K562 (cell line): ENCODE results near the gene BZW1. TPM values are rescaled to one million over a fixed set of nuclear protein-coding genes. Genes with fewer than 3 reads are reported as not detected.

Source experiments
- ATAC-seq: fragments of 200-7000 bp; cut with Tn5 transposase; 3 replicates; pipeline ENCODE4 v1.9.1; 2020; ENCODE audit warnings: moderate library complexity
- BruUV-seq: library from RNA; stranded (reverse); fragments of 400-500 nt; replicated peaks from 2 replicates; lab custom pipeline; 2021; lab: Mats Ljungman, UMichigan
- CTCF ChIA-PET: fragments of 300-600 bp; formaldehyde crosslinking; extraction: SDS; loops from one replicate; lab custom pipeline; 2021; ENCODE audit warnings: low intra/inter-chr PET ratio; lab: Yijun Ruan, JAX
- POLR2A ChIA-PET: fragments of 300-600, 350-650 bp; sonication (Branson Sonifier 250); formaldehyde crosslinking; extraction: SDS; loops from one replicate; lab custom pipeline; 2021; ENCODE audit warnings: antibody characterized with exemption, inconsistent platforms; lab: Yijun Ruan, JAX
- DNase-seq, 4 experiments: peaks; one replicate each; pipeline versions ENCODE4 v3.0.0 to v3.0.0-alpha.2; 2011 to 2018; ENCODE audit warnings: low spot score in 3 of 4, mixed read lengths in 3 of 4; ENCODE audit errors: extremely low read depth in 1 of 4
- FAIRE-seq: peaks from 2 replicates; lab custom pipeline; 2011; peaks lifted over from hg19 to GRCh38; lab: Jason Lieb, UNC
- H2AFZ ChIP-seq: 2 replicates; pipeline ENCODE4 v1.6.0; 2011; ENCODE audit warnings: low read depth, low read length, control low read depth, inconsistent platforms
- H3K27ac ChIP-seq: fragments of 200-600 bp; 3 replicates; pipeline ENCODE4 v1.8.0; 2011; ENCODE audit warnings: low read depth, mild to moderate bottlenecking, control low read depth, inconsistent platforms, low read length, moderate library complexity, mixed read lengths; ENCODE audit errors: extremely low read depth
- H3K27me3 ChIP-seq, 2 experiments: fragments of 300-600 bp in 1 of 2; 2 replicates in 1 of 2; 3 replicates in 1 of 2; pipeline versions ENCODE4 v1.6.0 to v1.8.0; 2011; ENCODE audit warnings: inconsistent platforms in 2 of 2, low read length in 2 of 2, mild to moderate bottlenecking in 1 of 2, mixed read lengths in 1 of 2, moderate library complexity in 1 of 2; ENCODE audit not compliant: control insufficient read depth in 2 of 2, insufficient read depth in 2 of 2
- H3K36me3 ChIP-seq: fragments of 300-600 bp; 3 replicates; pipeline ENCODE4 v1.8.0; 2011; ENCODE audit warnings: mild to moderate bottlenecking, low read length, inconsistent platforms; ENCODE audit not compliant: control insufficient read depth, insufficient read depth
- H3K4me1 ChIP-seq, 2 experiments: fragments of 200-600 bp in 1 of 2; replicated peaks in 1 of 2; 2 replicates in 1 of 2; 3 replicates in 1 of 2; pipeline versions ENCODE4 v1.5.1 to v1.8.0; 2011; ENCODE audit warnings: inconsistent platforms in 2 of 2, low read length in 2 of 2, mild to moderate bottlenecking in 1 of 2, mixed read lengths in 1 of 2, moderate library complexity in 1 of 2; ENCODE audit not compliant: control insufficient read depth in 2 of 2, insufficient read depth in 2 of 2
- H3K4me2 ChIP-seq: 2 replicates; pipeline ENCODE4 v1.6.1; 2011; ENCODE audit warnings: low read length, control low read depth, inconsistent platforms, mixed read lengths; ENCODE audit not compliant: insufficient read depth
- H3K4me3 ChIP-seq: fragments of 200-600 bp; sonication (generic), shearing (Covaris generic); 2 replicates; pipeline ENCODE4 v1.5.1; 2016; ENCODE audit warnings: control low read depth, inconsistent platforms
- H3K79me2 ChIP-seq: fragments of 200-600 bp; 3 replicates; pipeline ENCODE4 v1.8.0; 2011; ENCODE audit warnings: low read length, inconsistent platforms; ENCODE audit not compliant: control insufficient read depth, insufficient read depth
- H3K9ac ChIP-seq, 2 experiments: 2 replicates each; pipeline versions ENCODE4 v1.6.0 to v1.6.1; 2011; ENCODE audit warnings: low read depth in 2 of 2, low read length in 2 of 2, control low read depth in 1 of 2, inconsistent platforms in 1 of 2, mild to moderate bottlenecking in 1 of 2, mixed read lengths in 1 of 2; ENCODE audit not compliant: insufficient read depth in 1 of 2
- H3K9me1 ChIP-seq: one replicate; pipeline ENCODE4 v1.6.0; 2011; ENCODE audit warnings: inconsistent platforms, mild to moderate bottlenecking, low read length, moderate library complexity; ENCODE audit not compliant: control insufficient read depth, insufficient read depth
- H3K9me3 ChIP-seq: replicated peaks from 2 replicates; pipeline ENCODE4 v1.5.1; 2011; ENCODE audit warnings: low read depth, low read length, inconsistent platforms; ENCODE audit not compliant: control insufficient read depth, insufficient read depth
- H4K20me1 ChIP-seq: replicated peaks from 2 replicates; pipeline ENCODE4 v1.6.1; 2011; ENCODE audit warnings: low read length, inconsistent platforms, mixed read lengths; ENCODE audit not compliant: control insufficient read depth, insufficient read depth
- ARID1B ChIP-seq: fragments of 450-650 bp; IDR thresholded peaks from 2 replicates; pipeline ENCODE4 v1.6.1; 2016; ENCODE audit warnings: antibody characterized with exemption, mild to moderate bottlenecking, inconsistent platforms
- ARNT ChIP-seq, 2 experiments: fragments of 450-650 bp; IDR thresholded peaks; 2 replicates each; pipeline ENCODE4 v1.6.1; 2016; ENCODE audit warnings: mild to moderate bottlenecking in 1 of 2
- BHLHE40 ChIP-seq: IDR thresholded peaks from 2 replicates; pipeline ENCODE4 v1.6.1; 2011; ENCODE audit warnings: low read length, improper control_type of control experiment
- CBX8 ChIP-seq: fragments of 200-600 bp; sonication (generic); IDR thresholded peaks from 2 replicates; pipeline ENCODE4 v1.6.1; 2012; ENCODE audit warnings: borderline replicate concordance, mixed run types, low read depth, mild to moderate bottlenecking, moderate library complexity, mixed read lengths, low read length, control low read depth, inconsistent platforms; ENCODE audit not compliant: poor library complexity, severe bottlenecking; ENCODE audit errors: extremely low read depth
- E2F6 ChIP-seq, 2 experiments: IDR thresholded peaks; 2 replicates each; pipeline ENCODE4 v1.6.1; 2011; ENCODE audit warnings: borderline replicate concordance in 1 of 2, control low read depth in 1 of 2, low read depth in 1 of 2, low read length in 1 of 2, mild to moderate bottlenecking in 1 of 2, mixed read lengths in 1 of 2, moderate library complexity in 1 of 2; ENCODE audit not compliant: insufficient read depth in 1 of 2, insufficient read length in 1 of 2, poor library complexity in 1 of 2, severe bottlenecking in 1 of 2; ENCODE audit errors: extremely low read depth in 1 of 2
- FOXJ3 ChIP-seq: sonication (generic); formaldehyde crosslinking; IDR thresholded peaks from 2 replicates; pipeline ENCODE4 v1.4.0; 2020; ENCODE audit warnings: mild to moderate bottlenecking, missing genetic modification reagents
- NCOA2 ChIP-seq, 2 experiments: fragments of 450-650 bp; IDR thresholded peaks; 2 replicates each; pipeline ENCODE4 v1.6.1; 2018; ENCODE audit warnings: mild to moderate bottlenecking in 2 of 2, moderate library complexity in 1 of 2; ENCODE audit not compliant: partially characterized antibody in 2 of 2
- NRF1 ChIP-seq, 2 experiments: fragments of 450-650 bp; IDR thresholded peaks in 1 of 2; conservative IDR thresholded peaks in 1 of 2; 2 replicates each; pipeline ENCODE4 v1.6.1; 2014; ENCODE audit warnings: mild to moderate bottlenecking in 2 of 2
- PURB ChIP-seq: sonication (generic); formaldehyde crosslinking; IDR thresholded peaks from 2 replicates; pipeline ENCODE4 v1.9.0; 2021; ENCODE audit warnings: low read depth, mild to moderate bottlenecking, missing genetic modification reagents
- SPI1 ChIP-seq: IDR thresholded peaks from 2 replicates; pipeline ENCODE4 v1.6.1; 2011; ENCODE audit warnings: low read depth, low read length, control low read depth, borderline replicate concordance
- TEAD1 ChIP-seq, 2 experiments: fragments of 450-650 bp in 1 of 2; sonication (generic) in 1 of 2; formaldehyde crosslinking; IDR thresholded peaks; 2 replicates each; pipeline versions ENCODE4 v1.4.0 to v1.8.0; 2020 to 2022; ENCODE audit warnings: mild to moderate bottlenecking in 2 of 2, missing genetic modification reagents in 1 of 2
- ZBTB9 ChIP-seq: fragments of 450-650 bp; formaldehyde crosslinking; IDR thresholded peaks from 2 replicates; pipeline ENCODE4 v1.4.0; 2020; ENCODE audit warnings: mild to moderate bottlenecking, moderate library complexity
- ZNF224 ChIP-seq: sonication (generic); formaldehyde crosslinking; IDR thresholded peaks from 2 replicates; pipeline ENCODE4 v1.8.0; 2022; ENCODE audit warnings: mild to moderate bottlenecking, missing genetic modification reagents
- ZNF23 ChIP-seq: fragments of 250-450 bp; sonication (Bioruptor Pico); IDR thresholded peaks from 2 replicates; pipeline ENCODE4 v1.4.0; 2020; ENCODE audit warnings: mild to moderate bottlenecking
- ZNF668 ChIP-seq: fragments of 250-450 bp; sonication (Bioruptor Pico); IDR thresholded peaks from 2 replicates; pipeline ENCODE4 v1.8.0; 2022; ENCODE audit warnings: mild to moderate bottlenecking, inconsistent platforms
- ZNF77 ChIP-seq: fragments of 250-450 bp; sonication (Bioruptor Pico); IDR thresholded peaks from 2 replicates; pipeline ENCODE4 v1.5.0; 2020
- WGBS: fragments of 100-300 bp; shearing (Covaris generic); methylation state at CpG from one replicate; pipeline ENCODE4 v1.1.6; 2016; ENCODE audit warnings: low coverage, mixed read lengths; ENCODE audit not compliant: insufficient coverage; ENCODE audit errors: missing lambda C conversion rate; 5-methylcytosine and 5-hydroxymethylcytosine counted together
- in situ Hi-C: fragments of 300-500 bp; cut with MboI; formaldehyde crosslinking; loops from 4 replicates; pipeline ENCODE4 v1.15.0; 2018; ENCODE audit warnings: inconsistent platforms, mixed read lengths
- intact Hi-C: fragments of 100-400 bp; cut with micrococcal nuclease; formaldehyde crosslinking; loops from 2 replicates; pipeline ENCODE4 v1.14.2; 2022
- polyA plus RNA-seq, 8 experiments: library from polyadenylated mRNA; depleted of rRNA in 4 of 8; stranded (reverse) in 5 of 8; unstranded in 3 of 8; fragments of >200 nt; fragmentation: Nextera tagmentation in 2 of 8; fragmentation: Illumina TruSeq in 1 of 8; extraction: Ambion mirVana in 2 of 8; extraction: Trizol in 1 of 8; gene quantifications; 2 replicates each; pipeline versions ENCODE4 v1.2.1 to v1.2.3, GENCODE V29; 2011 to 2014; ENCODE audit warnings: inconsistent platforms in 1 of 8, missing spikeins in 1 of 8
- total RNA-seq, 7 experiments: library from RNA; depleted of rRNA in 6 of 7; stranded (reverse); fragments of >200 nt in 6 of 7; fragmentation: Illumina TruSeq in 2 of 7; extraction: Trizol in 2 of 7; gene quantifications; 2 replicates each; pipeline versions ENCODE4 v1.2.1 to v1.2.3, GENCODE V29; 2011 to 2021; ENCODE audit warnings: low replicate concordance in 1 of 7

Gene BZW1
- total and polyA plus RNA-seq, 9 of the 15 experiments (the other 6 are each of a cell fraction or from before 2014, with no cell fraction given), result 110 to 244 (median 198) TPM

GRCh38 chr2:200810252-200810997 lies 1.3 kb upstream of the BZW1 start (continued):
- TF ChIP-seq E2F6 (IDR thresholded peaks at IDR 0.05; ENCODE audit: borderline replicate concordance in 1 of 2, extremely low read depth in 1 of 2, insufficient read depth in 1 of 2, insufficient read length in 1 of 2, low read depth in 1 of 2, low read length in 1 of 2, poor library complexity in 1 of 2, severe bottlenecking in 1 of 2) (no peak), ZNF224 (CRISPR knock-in tag) (no peak), ZNF668 (CRISPR knock-in tag) (no peak), FOXJ3 (no peak), PURB (no peak), SPI1 (peak; percentile 27; the same call in 1 of the 2 replicates), ZNF77 (no peak), ZNF23 (no peak), ARID1B (0 out of 2 replicates have a peak, but pooled peaks have one; percentile 11)

- peaks cover 3% of the 10 kb centered on the region for H3K9me1 ChIP-seq
- WGBS, result 1% methylated on average over 10 of the region's 11 CpGs
- ChIA-PET CTCF (interaction anchor here (1.1 kb wide), 1 partner anchor 98 kb away, joined by 10 read pairs; no protein-coding TSS in a partner anchor), POLR2A (interaction anchor here (0.6 to 1.0 kb wide), 2 partner anchors 11 to 436 kb away, joined by 3 read pairs; no protein-coding TSS in a partner anchor)
- no peaks in the 10 kb centered on the region for H3K9me3 ChIP-seq
- H3K4me3 ChIP-seq, result peak overlapping the region; percentile 96
- FAIRE-seq (no peak), ATAC-seq (no peak), DNase-seq (no peak)
- peak overlapping the region; percentile 96 for H3K4me2 ChIP-seq
- BruUV-seq, result TSS peak; percentile 76
- intact Hi-C loops, result loop anchor here (1.0 to 5.0 kb wide), 5 partner anchors 44 to 98 kb away; partner anchors contain the start of genes CLK1, NIF3L1 and PPIL3
- in situ Hi-C loops, result no loop called here
- peaks cover 33% of the 10 kb centered on the region for H3K36me3 ChIP-seq
- H3K79me2 ChIP-seq, result peaks cover 46% of the 10 kb centered on the region
- H3K27me3 ChIP-seq, result no peaks in the 10 kb centered on the region
- peak overlapping the region; percentile 53 to 62; a peak in 3 of 4 replicates for H3K9ac ChIP-seq
- peaks cover 0 to 7% of the 10 kb centered on the region in 2 experiments; a peak in 3 of 5 replicates for H3K4me1 ChIP-seq
- H2AFZ ChIP-seq, result peak overlapping the region; percentile 94
- H3K27ac ChIP-seq, result peak overlapping the region; percentile 44; the same call in 2 of the 3 replicates
- H4K20me1 ChIP-seq, result peaks cover 14% of the 10 kb centered on the region
- peak; percentile 20 to 54; a peak in 3 of 4 replicates for TF ChIP-seq NRF1 (conservative IDR thresholded peaks at IDR 0.05 in 1 of 2, IDR thresholded peaks at IDR 0.05 in 1 of 2)
- 0 out of 4 replicates have a peak, but pooled peaks of 1 of the 2 experiments have one; percentile 15 for TF ChIP-seq ARNT (IDR thresholded peaks at IDR 0.05)
- TF ChIP-seq NCOA2 (IDR thresholded peaks at IDR 0.05; ENCODE audit: partially characterized antibody in 2 of 2), result peak in 1 of 2 experiments; percentile 97
- TF ChIP-seq BHLHE40, result no peak
- TF ChIP-seq TEAD1 (CRISPR knock-in tag; IDR thresholded peaks at IDR 0.05), result no peak
- TF ChIP-seq ZBTB9 (CRISPR knock-in tag), result no peak
- TF ChIP-seq CBX8, result no peak
Measured at GRCh38 chr2:200810998-200811332, 745 bp upstream of the BZW1 start.
